Measurements from ENCODE around the gene MYO3A. TPM values are rescaled to one million over a fixed set of nuclear protein-coding genes. Genes with fewer than 3 reads are reported as not detected.

Gene MYO3A
- total RNA-seq, 1 experiment from 2014 or later, result not detected

- Histone ChIP-seq H3K36me3 (ENCODE audit: control insufficient read depth in 1 of 2, insufficient read depth in 2 of 2, low read length in 2 of 2) (no peaks in the 10 kb centered on the region), H3K9me3 (ENCODE audit: control insufficient read depth in 1 of 2, insufficient read depth in 1 of 2, low read depth in 1 of 2, low read length in 2 of 2) (no peaks in the 10 kb centered on the region), H3K79me2 (ENCODE audit: insufficient read depth, low read length) (no peaks in the 10 kb centered on the region), H3K4me3 (replicated peaks in 1 of 2; ENCODE audit: low read depth in 1 of 2, low read length in 2 of 2) (no peak overlapping the region), H3K9me2 (ENCODE audit: insufficient read depth) (no peaks in the 10 kb centered on the region), H2AFZ (ENCODE audit: low read depth, low read length, poor library complexity, severe bottlenecking) (no peak overlapping the region), H3K27ac (ENCODE audit: low read depth, low read length) (no peak overlapping the region), H4K20me1 (ENCODE audit: insufficient read depth) (no peaks in the 10 kb centered on the region), H3K4me2 (ENCODE audit: low read length) (no peak overlapping the region), H3K27me3 (ENCODE audit: insufficient read depth, low read length) (peaks cover 20% of the 10 kb centered on the region; the same call in 1 of the 2 replicates), H3K9ac (ENCODE audit: low read length) (no peak overlapping the region), H3K4me1 (ENCODE audit: control insufficient read depth in 1 of 2, insufficient read depth in 2 of 2, low read length in 2 of 2) (no peaks in the 10 kb centered on the region)
- TF ChIP-seq EZH2phosphoT487 (IDR thresholded peaks at IDR 0.05; ENCODE audit: borderline replicate concordance), result no peak
- TF ChIP-seq, protein P1, sequence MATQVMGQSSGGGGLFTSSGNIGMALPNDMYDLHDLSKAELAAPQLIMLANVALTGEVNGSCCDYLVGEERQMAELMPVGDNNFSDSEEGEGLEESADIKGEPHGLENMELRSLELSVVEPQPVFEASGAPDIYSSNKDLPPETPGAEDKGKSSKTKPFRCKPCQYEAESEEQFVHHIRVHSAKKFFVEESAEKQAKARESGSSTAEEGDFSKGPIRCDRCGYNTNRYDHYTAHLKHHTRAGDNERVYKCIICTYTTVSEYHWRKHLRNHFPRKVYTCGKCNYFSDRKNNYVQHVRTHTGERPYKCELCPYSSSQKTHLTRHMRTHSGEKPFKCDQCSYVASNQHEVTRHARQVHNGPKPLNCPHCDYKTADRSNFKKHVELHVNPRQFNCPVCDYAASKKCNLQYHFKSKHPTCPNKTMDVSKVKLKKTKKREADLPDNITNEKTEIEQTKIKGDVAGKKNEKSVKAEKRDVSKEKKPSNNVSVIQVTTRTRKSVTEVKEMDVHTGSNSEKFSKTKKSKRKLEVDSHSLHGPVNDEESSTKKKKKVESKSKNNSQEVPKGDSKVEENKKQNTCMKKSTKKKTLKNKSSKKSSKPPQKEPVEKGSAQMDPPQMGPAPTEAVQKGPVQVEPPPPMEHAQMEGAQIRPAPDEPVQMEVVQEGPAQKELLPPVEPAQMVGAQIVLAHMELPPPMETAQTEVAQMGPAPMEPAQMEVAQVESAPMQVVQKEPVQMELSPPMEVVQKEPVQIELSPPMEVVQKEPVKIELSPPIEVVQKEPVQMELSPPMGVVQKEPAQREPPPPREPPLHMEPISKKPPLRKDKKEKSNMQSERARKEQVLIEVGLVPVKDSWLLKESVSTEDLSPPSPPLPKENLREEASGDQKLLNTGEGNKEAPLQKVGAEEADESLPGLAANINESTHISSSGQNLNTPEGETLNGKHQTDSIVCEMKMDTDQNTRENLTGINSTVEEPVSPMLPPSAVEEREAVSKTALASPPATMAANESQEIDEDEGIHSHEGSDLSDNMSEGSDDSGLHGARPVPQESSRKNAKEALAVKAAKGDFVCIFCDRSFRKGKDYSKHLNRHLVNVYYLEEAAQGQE (IDR thresholded peaks at IDR 0.05; ENCODE audit: low read depth), result no peak
- no peak for TF ChIP-seq FOSL1 (IDR thresholded peaks at IDR 0.05; ENCODE audit: low read depth)
- TF ChIP-seq YY1 (IDR thresholded peaks at IDR 0.05; ENCODE audit: extremely low read depth, insufficient replicate concordance, low read depth, low read length), result no peak
- TF ChIP-seq ATF3 (IDR thresholded peaks at IDR 0.05), result no peak
- TF ChIP-seq POLR2A (IDR thresholded peaks at IDR 0.05; ENCODE audit: borderline replicate concordance, extremely low read depth, insufficient read depth, insufficient read length), result no peak
- no peak for TF ChIP-seq ELF1 (IDR thresholded peaks at IDR 0.05; ENCODE audit: borderline replicate concordance, low read depth)
- no peak for TF ChIP-seq EZH2 (IDR thresholded peaks at IDR 0.05)
- no peak for TF ChIP-seq RAD21 (IDR thresholded peaks at IDR 0.05; ENCODE audit: low read depth)
- TF ChIP-seq, protein P2, sequence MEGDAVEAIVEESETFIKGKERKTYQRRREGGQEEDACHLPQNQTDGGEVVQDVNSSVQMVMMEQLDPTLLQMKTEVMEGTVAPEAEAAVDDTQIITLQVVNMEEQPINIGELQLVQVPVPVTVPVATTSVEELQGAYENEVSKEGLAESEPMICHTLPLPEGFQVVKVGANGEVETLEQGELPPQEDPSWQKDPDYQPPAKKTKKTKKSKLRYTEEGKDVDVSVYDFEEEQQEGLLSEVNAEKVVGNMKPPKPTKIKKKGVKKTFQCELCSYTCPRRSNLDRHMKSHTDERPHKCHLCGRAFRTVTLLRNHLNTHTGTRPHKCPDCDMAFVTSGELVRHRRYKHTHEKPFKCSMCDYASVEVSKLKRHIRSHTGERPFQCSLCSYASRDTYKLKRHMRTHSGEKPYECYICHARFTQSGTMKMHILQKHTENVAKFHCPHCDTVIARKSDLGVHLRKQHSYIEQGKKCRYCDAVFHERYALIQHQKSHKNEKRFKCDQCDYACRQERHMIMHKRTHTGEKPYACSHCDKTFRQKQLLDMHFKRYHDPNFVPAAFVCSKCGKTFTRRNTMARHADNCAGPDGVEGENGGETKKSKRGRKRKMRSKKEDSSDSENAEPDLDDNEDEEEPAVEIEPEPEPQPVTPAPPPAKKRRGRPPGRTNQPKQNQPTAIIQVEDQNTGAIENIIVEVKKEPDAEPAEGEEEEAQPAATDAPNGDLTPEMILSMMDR (IDR thresholded peaks at IDR 0.05 in 2 of 3, conservative IDR thresholded peaks at IDR 0.05 in 1 of 3; ENCODE audit: borderline replicate concordance in 1 of 3, insufficient read depth in 1 of 3, low read depth in 2 of 3, low read length in 2 of 3), result no peak
- no peak for TF ChIP-seq EGR1 (IDR thresholded peaks at IDR 0.05; ENCODE audit: low read depth)
- no peak for TF ChIP-seq SIN3A (IDR thresholded peaks at IDR 0.05; ENCODE audit: low read depth)
- no peak for TF ChIP-seq TCF7L2 (IDR thresholded peaks at IDR 0.05; ENCODE audit: borderline replicate concordance, extremely low read depth, insufficient read depth, insufficient read length)
- TF ChIP-seq SRF (IDR thresholded peaks at IDR 0.05; ENCODE audit: low read depth), result no peak
- TF ChIP-seq SP1 (IDR thresholded peaks at IDR 0.05; ENCODE audit: low read depth), result no peak
- TF ChIP-seq ZFX (IDR thresholded peaks at IDR 0.05), result no peak
- no peak for TF ChIP-seq POLR2AphosphoS5 (IDR thresholded peaks at IDR 0.05; ENCODE audit: low read depth, low read length)
- ATAC-seq (no peak), DNase-seq (ENCODE audit: low read depth, low spot score) (no peak)
- ChIA-PET RAD21 (ENCODE audit: low non-redundant PET in 1 of 2, low total read pairs in 2 of 2, uncharacterized antibody in 2 of 2, unreplicated experiment in 2 of 2) (no interaction called here), CTCF (no interaction called here), POLR2A (no interaction called here)
- no TSS peak for BruUV-seq (replicated peaks)
- intact Hi-C loops (cut with micrococcal nuclease), result no loop called here
These were observed 65.4 kb downstream of the MYO3A start for GRCh38 chr10:25999295-25999981.

Measured in HCT116 (cell line).